ENCODE measurements around the gene NUP62.
A peak's percentile ranks its signal among the peaks of the same experiment; 100 is the strongest.

The NUP62 gene

DNA sequence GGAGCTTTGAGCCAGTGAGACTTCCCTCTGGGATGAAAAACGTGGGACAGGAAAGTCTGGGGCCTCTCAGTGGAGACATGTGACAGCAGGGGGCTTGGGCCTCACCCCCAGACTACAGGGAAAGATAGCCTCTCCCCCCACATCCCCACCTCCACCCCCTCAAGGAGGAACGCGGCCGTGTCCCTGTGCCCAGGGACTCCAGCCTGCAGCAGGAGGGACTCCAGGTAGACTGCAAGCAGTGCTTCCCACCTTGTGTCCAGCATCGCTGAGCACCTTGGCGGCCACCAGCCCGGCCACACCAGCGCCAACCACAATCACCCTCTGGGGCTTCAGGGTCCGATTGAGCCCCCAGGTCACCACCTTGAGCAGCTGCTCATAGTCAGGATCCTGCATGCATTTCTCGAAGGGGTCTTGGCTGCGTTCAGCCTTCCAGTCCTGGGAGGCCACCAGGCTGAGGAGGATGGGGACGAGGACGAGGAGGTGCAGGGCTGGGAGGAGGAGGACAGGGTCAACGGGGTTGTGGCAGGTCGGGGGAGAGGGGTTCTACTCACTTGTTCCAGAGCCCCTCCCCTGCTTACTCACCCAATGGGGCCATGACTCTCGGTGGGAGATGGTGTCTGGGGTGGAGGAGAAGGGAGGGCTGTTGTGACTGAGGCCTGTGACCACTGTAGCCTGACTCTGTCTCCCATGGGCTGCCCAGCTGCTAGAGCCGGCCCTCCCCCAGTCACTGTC is 33.6 kb downstream of the NUP62 start:
- H3K36me3 ChIP-seq (ENCODE audit: insufficient read depth): no peaks in the 10 kb centered on the region
- peak overlapping the region; percentile 95 for H3K27ac ChIP-seq
- H2AFZ ChIP-seq (ENCODE audit: low read depth): no peak overlapping the region; the same call in 1 of the 2 replicates
- H3K4me2 ChIP-seq: peak overlapping the region; percentile 80
- H3K9ac ChIP-seq: peak overlapping the region; percentile 29; the same call in 1 of the 2 replicates
- H3K4me3 ChIP-seq (IDR thresholded peaks at IDR 0.05; ENCODE audit: insufficient read depth, low read depth, low read length): no peak overlapping the region
- no peaks in the 10 kb centered on the region for H3K27me3 ChIP-seq (ENCODE audit: insufficient read depth, low read depth)
- TF ChIP-seq, protein P1, sequence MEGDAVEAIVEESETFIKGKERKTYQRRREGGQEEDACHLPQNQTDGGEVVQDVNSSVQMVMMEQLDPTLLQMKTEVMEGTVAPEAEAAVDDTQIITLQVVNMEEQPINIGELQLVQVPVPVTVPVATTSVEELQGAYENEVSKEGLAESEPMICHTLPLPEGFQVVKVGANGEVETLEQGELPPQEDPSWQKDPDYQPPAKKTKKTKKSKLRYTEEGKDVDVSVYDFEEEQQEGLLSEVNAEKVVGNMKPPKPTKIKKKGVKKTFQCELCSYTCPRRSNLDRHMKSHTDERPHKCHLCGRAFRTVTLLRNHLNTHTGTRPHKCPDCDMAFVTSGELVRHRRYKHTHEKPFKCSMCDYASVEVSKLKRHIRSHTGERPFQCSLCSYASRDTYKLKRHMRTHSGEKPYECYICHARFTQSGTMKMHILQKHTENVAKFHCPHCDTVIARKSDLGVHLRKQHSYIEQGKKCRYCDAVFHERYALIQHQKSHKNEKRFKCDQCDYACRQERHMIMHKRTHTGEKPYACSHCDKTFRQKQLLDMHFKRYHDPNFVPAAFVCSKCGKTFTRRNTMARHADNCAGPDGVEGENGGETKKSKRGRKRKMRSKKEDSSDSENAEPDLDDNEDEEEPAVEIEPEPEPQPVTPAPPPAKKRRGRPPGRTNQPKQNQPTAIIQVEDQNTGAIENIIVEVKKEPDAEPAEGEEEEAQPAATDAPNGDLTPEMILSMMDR (conservative IDR thresholded peaks at IDR 0.05; ENCODE audit: low read depth, low read length): no peak
- H3K79me2 ChIP-seq (ENCODE audit: insufficient read depth, low read depth): no peaks in the 10 kb centered on the region
- no peaks in the 10 kb centered on the region for H4K20me1 ChIP-seq (ENCODE audit: insufficient read depth)
- H3K4me1 ChIP-seq (ENCODE audit: low read depth, poor library complexity, severe bottlenecking): peaks cover 80% of the 10 kb centered on the region

DNA sequence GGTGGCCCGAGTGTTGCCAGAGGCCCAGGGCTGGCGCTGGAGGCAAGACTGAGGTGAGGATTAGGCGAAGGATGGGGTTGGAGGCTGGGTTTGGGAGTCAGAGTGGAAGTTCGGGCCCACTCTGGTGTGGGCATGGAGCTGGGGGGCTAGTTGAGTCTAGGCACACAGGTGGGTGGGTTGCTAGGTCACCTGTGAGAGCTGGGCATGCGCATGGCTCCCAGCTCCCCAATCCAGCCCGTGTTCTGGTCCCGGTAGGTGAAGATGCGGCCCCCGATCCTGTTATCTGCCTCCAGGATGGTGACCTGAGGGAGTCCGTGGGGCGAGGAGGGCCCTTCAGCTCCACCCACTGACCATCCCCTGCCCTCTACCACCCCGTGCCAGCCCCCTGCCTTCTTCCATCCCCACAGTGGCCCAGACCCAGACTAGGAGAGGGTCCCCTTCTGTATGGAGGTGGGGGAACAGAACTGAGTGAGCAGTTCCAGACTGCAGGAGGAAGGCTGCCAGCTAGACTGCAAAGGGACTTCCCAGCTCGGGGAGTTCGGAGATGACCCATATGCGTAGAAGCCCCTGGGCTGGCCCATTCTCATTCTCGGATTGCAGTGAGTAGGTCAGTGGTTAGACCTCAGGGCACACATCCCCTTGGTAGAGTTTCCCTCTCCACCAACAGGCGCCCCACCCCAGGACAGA is 34.3 kb downstream of the NUP62 start:
- H4K20me1 ChIP-seq (ENCODE audit: insufficient read depth): no peaks in the 10 kb centered on the region
- peaks cover 74% of the 10 kb centered on the region for H3K4me1 ChIP-seq (ENCODE audit: low read depth, poor library complexity, severe bottlenecking)
- TF ChIP-seq, protein P1 (conservative IDR thresholded peaks at IDR 0.05; ENCODE audit: low read depth, low read length): no peak
- no peaks in the 10 kb centered on the region for H3K79me2 ChIP-seq (ENCODE audit: insufficient read depth, low read depth)
- H3K9ac ChIP-seq: peak overlapping the region; percentile 29; the same call in 1 of the 2 replicates
- no peak overlapping the region for H3K4me3 ChIP-seq (IDR thresholded peaks at IDR 0.05; ENCODE audit: insufficient read depth, low read depth, low read length)
- no peak overlapping the region; the same call in 1 of the 2 replicates for H2AFZ ChIP-seq (ENCODE audit: low read depth)
- peak overlapping the region; percentile 47 for H3K27ac ChIP-seq
- H3K4me2 ChIP-seq: peak overlapping the region; percentile 80
- no peaks in the 10 kb centered on the region for H3K27me3 ChIP-seq (ENCODE audit: insufficient read depth, low read depth)
- no peaks in the 10 kb centered on the region for H3K36me3 ChIP-seq (ENCODE audit: insufficient read depth)

DNA sequence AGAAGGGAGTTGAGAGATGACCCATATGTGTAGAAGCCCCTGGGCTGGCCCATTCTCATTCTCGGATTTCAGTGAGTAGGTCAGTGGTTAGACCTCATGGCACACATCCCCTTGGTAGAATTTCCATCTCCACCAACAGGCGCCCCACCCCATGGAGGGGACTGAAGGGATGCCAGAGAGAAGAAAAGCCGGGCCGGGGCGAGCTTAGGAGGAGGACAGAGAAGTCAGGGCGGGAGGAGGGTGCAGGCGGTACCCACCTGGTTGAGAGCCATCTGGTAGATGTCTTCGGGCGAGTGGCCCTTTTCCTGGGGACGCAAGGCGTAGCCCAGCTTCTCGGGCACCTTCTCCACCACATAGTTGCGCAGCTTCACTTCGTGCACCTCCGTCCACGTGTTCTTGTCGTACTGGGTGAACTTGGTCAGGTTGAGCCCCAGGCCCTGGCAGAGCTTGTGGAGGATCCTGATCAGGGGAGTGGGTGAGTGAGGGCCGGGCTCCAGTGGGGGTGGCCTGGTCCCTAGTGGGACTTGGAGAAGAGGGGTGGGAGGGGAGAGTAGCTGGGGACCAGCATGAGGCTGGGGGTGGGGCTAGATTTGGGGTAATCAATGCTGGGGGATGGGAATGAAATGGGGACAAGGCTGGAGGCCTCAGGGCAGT is 35.2 kb downstream of the NUP62 start:
- TF ChIP-seq, protein P1 (conservative IDR thresholded peaks at IDR 0.05; ENCODE audit: low read depth, low read length): no peak
- Histone ChIP-seq H3K36me3 (ENCODE audit: insufficient read depth) (no peaks in the 10 kb centered on the region), H3K4me2 (0 out of 2 replicates have a peak overlapping the region, but pooled peaks have one; percentile 80), H3K79me2 (ENCODE audit: insufficient read depth, low read depth) (no peaks in the 10 kb centered on the region), H4K20me1 (ENCODE audit: insufficient read depth) (no peaks in the 10 kb centered on the region), H3K27ac (no peak overlapping the region; the same call in 1 of the 2 replicates), H2AFZ (ENCODE audit: low read depth) (no peak overlapping the region), H3K4me1 (ENCODE audit: low read depth, poor library complexity, severe bottlenecking) (peaks cover 74% of the 10 kb centered on the region), H3K27me3 (ENCODE audit: insufficient read depth, low read depth) (no peaks in the 10 kb centered on the region), H3K4me3 (IDR thresholded peaks at IDR 0.05; ENCODE audit: insufficient read depth, low read depth, low read length) (no peak overlapping the region), H3K9ac (no peak overlapping the region)

DNA sequence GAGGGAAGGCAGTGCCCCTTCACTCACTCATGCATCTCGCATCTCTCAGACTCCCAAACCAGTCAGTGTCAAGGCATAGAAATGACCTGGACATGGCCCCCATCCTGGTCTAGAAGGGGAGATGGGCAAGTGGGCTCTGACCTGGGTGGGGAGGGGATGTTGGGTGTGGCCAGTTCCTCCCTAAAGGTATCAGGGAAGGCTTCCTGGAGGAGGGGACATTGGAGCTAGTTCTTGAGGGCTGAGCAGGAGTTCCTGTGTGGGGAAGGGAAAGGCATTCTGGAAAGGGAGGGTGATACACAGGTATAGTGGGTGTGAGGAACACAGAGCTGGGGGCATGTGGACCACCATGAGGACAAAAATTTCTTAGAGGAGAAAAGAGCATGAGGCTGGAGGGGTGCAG is 36.6 kb downstream of the NUP62 start:
- H3K27ac ChIP-seq: no peak overlapping the region
- no peaks in the 10 kb centered on the region for H3K36me3 ChIP-seq (ENCODE audit: insufficient read depth)
- TF ChIP-seq, protein P1 (conservative IDR thresholded peaks at IDR 0.05; ENCODE audit: low read depth, low read length): no peak
- H3K79me2 ChIP-seq (ENCODE audit: insufficient read depth, low read depth): no peaks in the 10 kb centered on the region
- H3K4me3 ChIP-seq (IDR thresholded peaks at IDR 0.05; ENCODE audit: insufficient read depth, low read depth, low read length): no peak overlapping the region
- no peaks in the 10 kb centered on the region for H4K20me1 ChIP-seq (ENCODE audit: insufficient read depth)
- no peak overlapping the region for H3K9ac ChIP-seq
- H2AFZ ChIP-seq (ENCODE audit: low read depth): no peak overlapping the region
- H3K4me2 ChIP-seq: no peak overlapping the region
- peaks cover 62% of the 10 kb centered on the region for H3K4me1 ChIP-seq (ENCODE audit: low read depth, poor library complexity, severe bottlenecking)
- H3K27me3 ChIP-seq (ENCODE audit: insufficient read depth, low read depth): no peaks in the 10 kb centered on the region

All from KMS-11 (cell line).